ENCODE measurements around the gene TBC1D9. TPM values are rescaled to one million over a fixed set of nuclear protein-coding genes. Genes with fewer than 3 reads are reported as not detected.

The TBC1D9 gene
- total RNA-seq, 4 donors from 2014 or later: 36.4 to 57.1 (median 43.8) TPM

DNA sequence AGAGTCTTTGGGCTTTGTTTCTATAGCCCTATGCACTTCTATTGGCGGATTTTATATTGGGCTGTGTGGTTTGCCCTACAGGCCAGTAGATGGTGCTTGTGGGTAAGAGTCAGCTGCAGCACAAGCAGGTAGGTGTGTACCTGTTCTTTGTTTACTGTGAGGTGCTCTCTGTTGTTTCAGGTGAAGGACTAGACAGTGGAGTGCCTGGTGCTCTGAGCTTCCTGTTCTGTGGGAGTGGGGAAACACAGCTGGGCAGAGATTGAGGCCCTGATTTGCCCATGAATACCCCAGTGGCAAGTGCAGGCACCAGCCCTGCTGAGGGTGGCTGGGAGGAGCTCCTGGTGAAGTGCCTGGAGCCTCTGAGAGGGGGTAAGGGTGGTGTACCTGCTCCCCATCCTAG lies 161.1 kb downstream of the TBC1D9 start:
- TF ChIP-seq, protein P1, sequence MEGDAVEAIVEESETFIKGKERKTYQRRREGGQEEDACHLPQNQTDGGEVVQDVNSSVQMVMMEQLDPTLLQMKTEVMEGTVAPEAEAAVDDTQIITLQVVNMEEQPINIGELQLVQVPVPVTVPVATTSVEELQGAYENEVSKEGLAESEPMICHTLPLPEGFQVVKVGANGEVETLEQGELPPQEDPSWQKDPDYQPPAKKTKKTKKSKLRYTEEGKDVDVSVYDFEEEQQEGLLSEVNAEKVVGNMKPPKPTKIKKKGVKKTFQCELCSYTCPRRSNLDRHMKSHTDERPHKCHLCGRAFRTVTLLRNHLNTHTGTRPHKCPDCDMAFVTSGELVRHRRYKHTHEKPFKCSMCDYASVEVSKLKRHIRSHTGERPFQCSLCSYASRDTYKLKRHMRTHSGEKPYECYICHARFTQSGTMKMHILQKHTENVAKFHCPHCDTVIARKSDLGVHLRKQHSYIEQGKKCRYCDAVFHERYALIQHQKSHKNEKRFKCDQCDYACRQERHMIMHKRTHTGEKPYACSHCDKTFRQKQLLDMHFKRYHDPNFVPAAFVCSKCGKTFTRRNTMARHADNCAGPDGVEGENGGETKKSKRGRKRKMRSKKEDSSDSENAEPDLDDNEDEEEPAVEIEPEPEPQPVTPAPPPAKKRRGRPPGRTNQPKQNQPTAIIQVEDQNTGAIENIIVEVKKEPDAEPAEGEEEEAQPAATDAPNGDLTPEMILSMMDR (IDR thresholded peaks at IDR 0.05; ENCODE audit: low read depth): no peak

DNA sequence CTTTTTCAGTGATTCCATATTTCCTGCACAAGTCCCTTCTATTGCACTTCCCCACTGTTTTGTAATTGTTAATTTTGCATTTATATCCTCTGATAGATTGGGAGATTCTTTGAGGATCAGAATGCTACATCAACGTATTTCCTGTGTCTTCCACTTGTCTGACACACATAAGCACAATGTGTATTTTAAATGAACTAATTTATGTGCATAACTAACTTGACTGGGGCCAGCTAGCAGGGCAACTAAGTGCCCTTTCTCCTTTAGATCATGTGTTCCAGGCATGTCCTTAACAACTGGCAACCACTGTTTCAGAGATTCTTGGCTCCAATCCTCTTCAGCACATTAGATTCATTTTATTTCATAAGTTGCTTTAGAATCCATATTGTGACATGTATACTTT lies 171.7 kb downstream of the TBC1D9 start:
- TF ChIP-seq, protein P1 (IDR thresholded peaks at IDR 0.05; ENCODE audit: low read depth): no peak

DNA sequence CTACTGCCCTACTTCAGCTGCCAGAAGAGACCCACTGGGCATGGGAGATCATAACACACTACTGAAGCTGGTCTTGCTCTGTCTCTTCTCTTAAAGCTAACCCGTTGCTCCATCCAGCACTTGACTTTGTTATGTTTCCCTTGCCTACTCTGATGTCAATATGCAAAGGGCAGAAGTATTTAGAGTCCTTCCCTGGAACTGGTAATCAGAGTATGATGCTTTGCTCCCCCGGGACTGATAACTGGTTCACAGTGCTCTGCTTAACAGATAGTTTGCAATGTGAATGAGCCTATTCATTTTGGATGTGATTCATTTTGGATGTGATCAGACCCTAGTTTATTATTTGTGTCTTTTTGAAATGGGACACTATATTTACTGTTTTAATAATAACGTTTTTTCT lies 175.1 kb downstream of the TBC1D9 start:
- TF ChIP-seq, protein P1 (IDR thresholded peaks at IDR 0.05; ENCODE audit: low read depth): no peak

DNA sequence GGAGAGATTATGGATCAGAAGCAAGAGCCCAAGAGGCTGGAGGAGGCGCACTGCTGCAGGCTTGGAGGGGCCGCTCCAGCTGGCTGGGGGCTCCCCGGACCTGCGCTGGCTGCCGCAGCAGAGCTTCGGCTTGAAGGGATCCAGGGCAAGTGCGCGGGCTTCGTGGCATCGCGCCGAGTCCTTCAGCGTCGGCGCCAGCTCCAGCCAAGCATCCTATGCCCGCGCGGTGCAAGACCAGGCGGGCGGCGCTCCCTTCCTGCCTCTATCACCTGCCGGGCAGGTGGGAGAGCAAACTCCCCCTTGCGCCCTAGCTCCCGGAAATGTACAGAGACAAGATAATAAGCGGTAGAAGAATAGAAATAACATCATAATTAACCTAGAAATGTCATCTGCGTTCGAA lies 176.9 kb downstream of the TBC1D9 start:
- TF ChIP-seq, protein P1 (IDR thresholded peaks at IDR 0.05; ENCODE audit: low read depth): no peak

DNA sequence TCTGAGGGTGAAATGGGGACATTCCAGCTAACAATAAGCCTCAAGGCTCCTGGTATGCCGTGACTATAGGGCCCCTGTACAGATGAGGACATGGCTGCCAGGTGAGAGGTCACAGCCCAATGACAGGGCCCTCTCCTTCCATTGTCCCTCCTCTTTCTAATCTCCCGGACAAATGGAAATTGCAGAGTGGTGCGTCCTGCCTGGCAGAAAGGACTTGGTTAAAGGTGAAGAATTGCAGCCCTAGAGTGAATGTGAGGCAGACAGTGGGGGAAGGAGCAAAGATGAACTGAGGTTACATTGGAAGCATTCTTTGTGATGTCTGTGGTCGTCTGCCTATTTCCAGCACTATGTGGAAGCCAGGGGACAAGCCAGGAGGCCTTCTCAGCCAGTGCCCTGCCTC lies 180.7 kb downstream of the TBC1D9 start:
- TF ChIP-seq, protein P1 (IDR thresholded peaks at IDR 0.05; ENCODE audit: low read depth): no peak

DNA sequence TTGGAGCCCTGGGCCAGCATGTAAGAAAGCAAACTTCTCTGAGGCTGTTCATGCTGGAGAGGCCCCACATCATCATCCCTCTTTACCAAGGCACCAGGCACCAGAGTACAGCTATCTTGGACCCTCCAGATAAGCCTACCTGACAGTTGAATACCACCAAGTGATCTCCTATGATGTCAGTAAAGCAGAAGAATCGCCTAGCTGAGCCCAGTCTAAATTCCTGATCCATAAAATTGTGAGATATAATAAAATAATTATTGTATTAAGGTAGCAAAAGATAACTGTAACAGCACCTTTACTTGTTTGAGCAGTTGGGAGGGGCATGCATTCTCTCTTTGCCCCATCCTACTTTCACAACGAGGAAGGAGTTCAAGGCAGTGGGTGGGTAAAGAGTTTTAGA lies 184.6 kb downstream of the TBC1D9 start:
- TF ChIP-seq, protein P1 (IDR thresholded peaks at IDR 0.05; ENCODE audit: low read depth): no peak

Small RNA genes within 50 kb of the gene (small RNA-seq; reads per million reads assigned to genes)
- gene AC108019.1 (not detected), gene RF00019 (0.49 reads per million), gene RN7SL152P (not detected), gene RNY1P14 (not detected)

Other genes starting within 250 kb of the TBC1D9 start
- gene ELMOD2, start 232.2 kb downstream of the TBC1D9 start, total RNA-seq: 10 to 100 TPM; 17.0 to 26.6 (median 22.6) TPM
- gene UCP1, start 187.4 kb downstream of the TBC1D9 start, total RNA-seq: not detected

Data from subcutaneous adipose tissue (tissue), 4 donors.